Measurements from ENCODE around the gene HBS1L.

- TF ChIP-seq, protein P1, sequence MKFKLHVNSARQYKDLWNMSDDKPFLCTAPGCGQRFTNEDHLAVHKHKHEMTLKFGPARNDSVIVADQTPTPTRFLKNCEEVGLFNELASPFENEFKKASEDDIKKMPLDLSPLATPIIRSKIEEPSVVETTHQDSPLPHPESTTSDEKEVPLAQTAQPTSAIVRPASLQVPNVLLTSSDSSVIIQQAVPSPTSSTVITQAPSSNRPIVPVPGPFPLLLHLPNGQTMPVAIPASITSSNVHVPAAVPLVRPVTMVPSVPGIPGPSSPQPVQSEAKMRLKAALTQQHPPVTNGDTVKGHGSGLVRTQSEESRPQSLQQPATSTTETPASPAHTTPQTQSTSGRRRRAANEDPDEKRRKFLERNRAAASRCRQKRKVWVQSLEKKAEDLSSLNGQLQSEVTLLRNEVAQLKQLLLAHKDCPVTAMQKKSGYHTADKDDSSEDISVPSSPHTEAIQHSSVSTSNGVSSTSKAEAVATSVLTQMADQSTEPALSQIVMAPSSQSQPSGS (CRISPR knock-in tag; IDR thresholded peaks at IDR 0.05; ENCODE audit: borderline replicate concordance, low read depth) = no peak
- TF ChIP-seq EMX1 (CRISPR knock-in tag; IDR thresholded peaks at IDR 0.05) (no peak), CDX4 (CRISPR knock-in tag; IDR thresholded peaks at IDR 0.05; ENCODE audit: borderline replicate concordance) (no peak), ZNF138 (CRISPR knock-in tag; conservative IDR thresholded peaks at IDR 0.05) (no peak), SP1 (CRISPR knock-in tag; conservative IDR thresholded peaks at IDR 0.05) (no peak), ARID4B (CRISPR knock-in tag; IDR thresholded peaks at IDR 0.05; ENCODE audit: borderline replicate concordance) (no peak)
- TF ChIP-seq, protein P2, sequence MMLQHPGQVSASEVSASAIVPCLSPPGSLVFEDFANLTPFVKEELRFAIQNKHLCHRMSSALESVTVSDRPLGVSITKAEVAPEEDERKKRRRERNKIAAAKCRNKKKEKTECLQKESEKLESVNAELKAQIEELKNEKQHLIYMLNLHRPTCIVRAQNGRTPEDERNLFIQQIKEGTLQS (CRISPR knock-in tag; conservative IDR thresholded peaks at IDR 0.05) = no peak
- TF ChIP-seq, protein P3, sequence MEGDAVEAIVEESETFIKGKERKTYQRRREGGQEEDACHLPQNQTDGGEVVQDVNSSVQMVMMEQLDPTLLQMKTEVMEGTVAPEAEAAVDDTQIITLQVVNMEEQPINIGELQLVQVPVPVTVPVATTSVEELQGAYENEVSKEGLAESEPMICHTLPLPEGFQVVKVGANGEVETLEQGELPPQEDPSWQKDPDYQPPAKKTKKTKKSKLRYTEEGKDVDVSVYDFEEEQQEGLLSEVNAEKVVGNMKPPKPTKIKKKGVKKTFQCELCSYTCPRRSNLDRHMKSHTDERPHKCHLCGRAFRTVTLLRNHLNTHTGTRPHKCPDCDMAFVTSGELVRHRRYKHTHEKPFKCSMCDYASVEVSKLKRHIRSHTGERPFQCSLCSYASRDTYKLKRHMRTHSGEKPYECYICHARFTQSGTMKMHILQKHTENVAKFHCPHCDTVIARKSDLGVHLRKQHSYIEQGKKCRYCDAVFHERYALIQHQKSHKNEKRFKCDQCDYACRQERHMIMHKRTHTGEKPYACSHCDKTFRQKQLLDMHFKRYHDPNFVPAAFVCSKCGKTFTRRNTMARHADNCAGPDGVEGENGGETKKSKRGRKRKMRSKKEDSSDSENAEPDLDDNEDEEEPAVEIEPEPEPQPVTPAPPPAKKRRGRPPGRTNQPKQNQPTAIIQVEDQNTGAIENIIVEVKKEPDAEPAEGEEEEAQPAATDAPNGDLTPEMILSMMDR (IDR thresholded peaks at IDR 0.05) = no peak
Observed at GRCh38 chr6:135038335-135038734, 16.3 kb downstream of the HBS1L start.

Data from WTC11 (cell line).